ENCODE measurements around the gene NEBL.

Gene NEBL

DNA sequence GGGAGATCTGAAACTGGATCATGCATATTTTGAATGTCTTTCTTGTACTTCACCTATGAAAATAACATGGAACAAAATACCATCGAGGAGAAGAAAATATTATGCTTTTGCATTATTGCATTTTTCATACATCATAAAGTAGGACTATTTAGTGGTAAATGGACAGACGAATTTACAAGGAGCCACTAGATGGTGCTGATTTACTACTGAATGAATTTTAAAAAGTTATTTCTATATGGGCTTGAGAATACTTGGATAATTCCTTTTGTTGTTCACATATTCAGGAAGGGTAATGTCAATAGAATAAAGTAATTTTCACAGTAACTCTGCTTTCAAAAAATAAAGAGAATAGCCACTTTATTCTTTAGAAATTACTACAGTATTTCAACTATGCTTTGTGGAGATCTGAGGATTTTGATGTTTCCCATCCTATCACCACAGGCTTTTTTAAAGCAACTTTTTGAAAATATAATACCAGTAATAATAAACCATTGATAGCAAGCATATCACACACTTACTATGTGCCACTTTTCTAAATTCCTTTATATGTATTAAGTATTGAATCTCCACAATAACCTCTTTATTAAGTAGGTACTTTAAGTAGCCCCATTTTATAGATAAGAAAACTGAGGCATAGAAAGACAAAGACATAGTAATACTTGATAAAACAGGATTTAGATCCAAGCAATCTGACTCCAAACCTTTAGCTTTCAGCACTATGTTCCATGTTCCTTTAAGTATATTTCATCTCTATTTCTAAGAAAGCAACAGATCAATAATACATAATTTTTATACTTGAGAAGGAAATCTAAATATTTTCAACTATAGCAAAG is 38.6 kb downstream of the NEBL start:
- no peak for DNase-seq (ENCODE audit: low read depth in 2 of 2)

DNA sequence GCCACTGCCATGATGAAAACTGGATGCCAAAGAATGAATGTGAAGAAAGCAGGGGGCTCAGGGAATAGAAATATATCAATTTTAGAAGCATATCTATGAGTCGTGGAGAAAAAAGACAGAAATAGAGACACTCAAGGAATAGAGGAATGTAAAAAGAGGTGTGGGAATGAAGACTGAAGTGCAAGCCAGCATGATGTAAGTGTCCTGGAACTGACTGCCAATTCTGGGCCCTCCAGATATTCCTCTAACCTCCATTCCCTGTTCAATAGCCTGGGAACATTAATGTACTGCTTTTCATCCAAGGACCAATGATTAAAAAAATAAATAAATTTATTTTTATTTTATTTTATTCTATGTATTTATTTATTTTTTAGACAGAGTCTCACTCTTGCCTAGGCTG is 40.6 kb downstream of the NEBL start:
- DNase-seq (ENCODE audit: low read depth in 2 of 2), result no peak

DNA sequence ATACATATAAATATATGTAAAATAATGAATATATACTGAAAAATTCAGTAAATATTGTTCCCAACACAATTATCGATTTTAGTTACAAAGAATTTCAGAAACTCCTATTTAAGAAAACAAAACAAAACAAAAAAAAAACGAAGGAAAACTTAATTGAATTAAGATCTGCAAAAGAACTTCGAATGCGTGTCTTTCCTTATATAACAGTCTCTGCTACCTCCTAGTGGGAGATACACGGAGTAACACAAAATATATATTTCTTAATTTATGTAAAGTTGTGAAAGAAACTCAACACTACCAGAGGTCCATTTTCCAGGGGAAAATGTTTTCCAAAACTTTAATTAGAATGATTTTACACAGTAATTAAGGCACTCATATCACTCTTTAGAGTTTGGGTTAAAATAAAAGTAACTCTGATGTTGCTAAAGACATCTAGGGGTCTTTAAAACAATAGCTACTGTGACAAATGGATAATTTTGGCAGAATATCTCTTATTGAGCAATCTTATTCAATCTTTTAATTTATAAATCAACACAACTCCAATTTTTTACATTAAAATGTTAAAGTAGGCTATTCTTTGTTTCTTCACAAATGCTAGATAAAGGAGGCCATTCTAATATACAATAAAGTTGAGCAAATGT is 41.6 kb downstream of the NEBL start:
- DNase-seq (ENCODE audit: low read depth in 2 of 2), result no peak

DNA sequence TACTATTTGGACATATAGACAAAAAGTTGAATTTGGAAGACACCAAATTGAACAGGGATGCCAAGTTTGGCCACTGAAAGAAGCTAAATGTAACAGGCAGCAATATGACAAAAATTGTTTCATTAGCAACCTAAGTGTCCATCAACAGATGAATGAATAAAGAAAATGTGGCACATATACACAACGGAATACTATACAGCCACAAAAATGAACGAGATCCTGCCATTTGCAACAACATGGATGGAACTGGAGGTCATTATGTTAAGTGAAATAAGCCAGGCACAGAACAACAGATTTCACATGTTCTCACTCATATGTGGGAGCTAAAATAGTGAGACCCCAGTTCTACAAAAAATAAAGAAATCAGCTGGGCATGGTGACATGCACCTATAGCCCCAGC is 43.8 kb downstream of the NEBL start:
- no peak for DNase-seq (ENCODE audit: low read depth in 2 of 2)

DNA sequence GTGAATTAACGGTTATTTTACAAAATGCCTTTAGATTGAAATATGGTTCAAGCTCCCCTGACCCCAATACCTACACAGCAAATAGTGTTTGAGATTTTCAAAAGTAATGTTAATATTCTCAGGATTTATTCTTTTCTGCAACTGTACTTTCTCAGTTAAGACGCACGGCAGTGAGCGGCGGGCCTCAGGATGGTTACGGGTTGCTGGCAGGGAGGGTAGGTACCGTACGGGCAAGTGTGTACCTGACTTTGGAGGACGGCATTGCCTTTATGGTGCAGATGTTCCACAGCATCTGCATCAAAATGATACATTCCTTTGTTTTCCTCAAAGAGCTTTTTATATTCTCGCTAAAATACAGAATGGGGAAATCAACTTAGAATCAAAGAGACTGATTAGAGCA is 44.8 kb downstream of the NEBL start:
- no peak for DNase-seq (ENCODE audit: low read depth in 2 of 2)

DNA sequence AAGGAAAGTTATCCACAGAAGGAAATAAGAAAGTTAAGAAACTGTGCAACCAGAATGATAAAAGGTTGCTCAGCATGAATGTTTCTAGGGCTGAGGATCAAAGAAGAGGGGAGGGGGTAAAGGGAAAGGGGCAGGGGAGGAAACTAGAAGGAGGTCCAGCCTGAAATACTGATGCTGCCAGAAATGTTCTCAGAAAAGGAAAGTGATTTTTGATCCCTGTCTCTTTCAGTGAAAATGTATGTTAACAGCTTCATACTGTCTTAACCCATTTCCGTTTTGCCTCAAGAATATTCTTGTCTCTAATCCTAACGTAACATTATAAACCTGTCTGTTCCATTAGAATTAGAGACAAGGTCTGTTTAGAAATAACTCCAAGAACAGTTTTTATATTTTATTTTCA is 49.6 kb downstream of the NEBL start:
- DNase-seq (ENCODE audit: low read depth in 2 of 2), result no peak

DNA sequence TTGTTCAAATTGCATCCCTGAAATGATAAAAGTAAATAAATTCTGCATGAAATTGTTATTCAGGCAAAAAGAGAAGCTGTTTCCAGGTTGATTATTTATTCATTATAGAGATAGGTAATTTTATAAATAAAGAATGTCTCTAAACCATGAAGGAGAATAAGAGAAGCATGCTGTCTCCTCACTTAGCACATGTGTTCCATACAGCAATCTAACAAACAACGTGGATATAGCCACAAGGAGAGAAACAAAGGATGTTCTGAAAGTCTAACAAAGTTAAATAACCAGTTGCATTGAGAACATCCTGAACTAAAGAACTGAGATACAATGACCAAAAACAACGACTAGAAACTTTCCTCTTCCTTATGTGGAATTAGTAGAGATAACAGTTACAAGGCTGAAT is 50.8 kb downstream of the NEBL start:
- DNase-seq (ENCODE audit: low read depth in 2 of 2), result no peak

DNA sequence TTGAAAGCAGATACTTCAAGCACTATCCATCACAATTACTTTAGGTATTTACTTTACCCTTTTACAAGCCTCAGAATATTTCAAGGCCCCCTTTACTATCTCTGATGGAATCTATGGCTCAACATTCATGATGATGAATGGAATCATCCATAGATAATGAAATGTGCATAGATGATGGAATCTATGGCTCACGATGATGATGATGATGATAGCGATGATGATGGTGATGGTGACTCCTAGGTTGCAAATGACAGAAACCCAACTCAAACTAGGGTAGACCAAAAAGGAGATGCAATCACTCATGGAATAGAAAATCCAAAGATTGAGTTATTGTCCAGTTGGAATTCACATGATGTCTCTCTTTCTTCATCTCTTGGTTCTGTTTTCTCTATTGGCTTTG is 55.7 kb downstream of the NEBL start:
- DNase-seq (ENCODE audit: low read depth in 2 of 2), result no peak

DNA sequence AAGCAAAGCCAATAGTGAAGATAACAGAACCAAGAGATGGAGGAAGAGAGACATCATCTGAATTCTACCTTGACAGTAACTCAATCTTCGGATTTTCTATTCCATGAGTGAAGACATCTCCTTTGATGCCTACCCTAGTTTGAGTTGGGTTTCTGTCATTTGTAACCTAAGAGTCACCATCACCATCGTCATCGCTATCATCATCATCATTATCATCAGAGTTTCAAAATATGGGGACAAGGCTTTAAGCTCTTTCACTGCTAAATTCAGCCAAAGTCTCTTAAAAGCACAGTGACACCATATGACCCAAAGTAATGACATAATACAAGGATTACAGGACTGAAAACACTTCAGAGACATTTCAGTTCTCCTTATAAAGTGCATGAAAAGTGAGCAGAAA is 57.2 kb downstream of the NEBL start:
- no peak for DNase-seq (ENCODE audit: low read depth in 2 of 2)

DNA sequence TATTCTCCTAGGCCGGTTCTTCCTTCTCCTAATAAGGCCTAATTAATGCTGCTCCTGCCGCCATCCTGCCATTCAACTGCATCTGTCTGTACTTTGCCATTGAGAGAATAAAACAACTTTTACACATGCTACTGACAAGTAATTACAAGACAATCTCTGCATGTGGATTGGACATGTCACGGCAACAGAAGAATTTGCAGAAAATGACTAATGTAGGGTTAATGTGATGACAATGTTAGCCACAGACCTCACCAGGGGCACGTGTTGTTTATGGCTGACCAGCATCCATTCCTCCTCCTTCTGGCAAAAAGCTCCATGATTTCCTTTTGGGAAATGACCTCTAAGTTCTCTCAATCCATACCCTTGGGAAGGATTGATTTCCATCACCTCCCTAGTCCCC is 58.0 kb downstream of the NEBL start:
- DNase-seq (ENCODE audit: low read depth in 2 of 2), result no peak

DNA sequence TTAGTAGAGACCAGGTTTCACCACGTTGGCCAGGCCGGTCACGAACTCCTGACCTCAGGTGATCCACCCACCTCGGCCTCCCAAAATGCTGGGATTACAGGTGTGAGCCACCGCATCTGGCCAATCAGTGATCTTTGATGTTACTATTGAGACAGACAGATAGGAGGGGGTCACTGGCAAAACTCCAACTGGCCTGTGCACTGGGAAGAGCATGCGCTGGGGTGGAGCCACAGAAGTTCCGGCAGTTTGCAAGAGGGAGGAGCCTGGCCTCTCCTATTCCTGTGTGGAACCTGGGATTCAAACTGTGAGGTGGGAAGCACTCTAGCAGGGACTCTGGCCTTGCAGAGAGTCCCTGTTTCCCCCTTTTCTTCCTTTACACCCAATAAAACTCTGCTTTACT is 60.7 kb downstream of the NEBL start:
- no peak for DNase-seq (ENCODE audit: low read depth in 2 of 2)

DNA sequence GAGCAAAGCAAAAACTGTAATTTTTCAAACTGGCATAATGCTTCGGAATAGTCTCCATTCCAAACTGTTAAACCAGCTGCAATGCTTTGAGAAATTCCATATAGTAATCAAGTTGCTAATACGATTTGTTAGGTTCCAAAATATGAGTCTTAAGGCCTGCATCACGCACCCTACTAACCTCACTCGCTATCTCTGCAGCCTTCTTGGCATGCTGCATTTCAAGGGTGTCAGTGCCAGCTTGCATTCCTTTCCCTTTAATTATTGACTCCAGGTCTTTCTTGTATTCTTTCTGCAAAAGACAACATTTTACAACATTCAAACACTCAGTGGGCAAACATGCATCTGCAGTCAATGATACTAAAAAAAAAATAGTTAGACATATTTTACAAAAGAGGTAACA is 61.8 kb downstream of the NEBL start:
- DNase-seq (ENCODE audit: low read depth in 2 of 2), result no peak

DNA sequence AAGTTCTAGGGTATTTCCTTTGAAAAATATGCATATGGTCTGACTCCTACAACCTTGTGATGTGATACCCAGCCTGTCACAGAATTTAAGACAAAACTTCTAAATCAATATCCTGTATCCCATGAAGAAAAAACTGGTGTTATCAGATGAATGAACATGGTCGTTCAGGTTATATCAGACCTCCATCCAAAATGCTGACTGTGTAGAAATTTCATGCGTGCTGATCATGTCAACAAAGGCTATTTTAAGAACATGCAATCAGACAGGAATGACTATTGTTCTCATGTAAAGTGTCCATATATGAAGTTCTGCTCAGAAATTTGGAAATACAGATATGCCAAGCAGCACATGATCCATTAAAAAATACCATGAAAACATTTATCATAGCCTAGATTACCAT is 62.3 kb downstream of the NEBL start:
- DNase-seq (ENCODE audit: low read depth in 2 of 2), result no peak

DNA sequence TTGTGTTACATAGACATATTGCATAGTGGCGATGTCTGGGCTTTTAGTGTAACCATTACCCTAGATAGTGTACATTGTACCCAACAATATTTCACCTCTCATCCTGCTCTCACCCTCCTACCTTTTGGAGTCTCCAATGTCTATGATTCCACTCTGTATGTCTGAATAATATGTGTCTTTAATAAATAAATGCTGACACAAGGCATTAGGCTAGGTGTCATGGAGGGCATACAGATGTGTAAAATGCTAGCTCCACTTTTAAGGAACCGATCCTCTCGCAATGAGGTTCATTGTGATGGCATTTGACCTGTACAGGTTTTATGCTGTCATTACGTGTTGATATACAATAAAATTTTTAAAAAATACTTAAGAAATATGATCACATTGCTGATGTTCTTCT is 74.3 kb downstream of the NEBL start:
- DNase-seq (ENCODE audit: low read depth in 2 of 2), result no peak

DNA sequence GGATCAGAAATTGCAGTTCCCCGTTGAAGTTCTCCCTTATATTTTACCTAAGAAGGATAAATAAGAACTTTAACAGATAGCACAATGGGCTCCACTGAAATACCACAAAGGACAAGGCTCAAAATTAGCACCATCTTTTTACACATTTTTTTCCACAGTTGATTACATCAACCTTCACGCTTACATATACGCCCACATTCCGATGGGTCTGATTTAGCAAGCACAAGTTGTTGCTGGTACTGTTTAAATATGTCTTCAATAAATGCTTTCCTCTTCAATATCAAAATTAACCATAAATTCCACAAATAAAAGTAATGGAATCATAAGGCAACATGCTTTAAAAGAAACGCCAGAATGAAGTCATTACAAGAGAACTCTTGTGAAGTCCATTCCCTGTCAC is 79.5 kb downstream of the NEBL start:
- DNase-seq (ENCODE audit: low read depth in 2 of 2), result no peak

DNA sequence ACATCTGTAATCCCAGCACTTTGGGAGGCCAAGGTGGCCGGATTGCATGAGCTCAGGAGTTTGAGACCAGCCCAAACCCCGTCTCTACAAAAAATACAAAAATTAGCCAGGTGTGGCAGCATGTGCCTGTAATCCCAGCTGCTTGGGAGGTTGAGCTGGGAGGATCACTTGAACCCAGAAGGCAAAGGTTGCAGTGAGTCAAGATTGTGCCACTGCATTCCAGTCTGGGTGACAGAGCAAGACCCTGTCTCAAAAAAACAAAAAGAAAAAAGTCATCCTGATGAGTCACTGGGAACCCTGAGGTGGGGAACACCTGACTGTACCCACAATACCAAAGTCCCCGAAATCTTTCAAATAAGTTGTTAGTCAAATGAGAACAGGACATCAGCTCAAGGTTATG is 80.0 kb downstream of the NEBL start:
- DNase-seq (ENCODE audit: low read depth in 2 of 2), result no peak

DNA sequence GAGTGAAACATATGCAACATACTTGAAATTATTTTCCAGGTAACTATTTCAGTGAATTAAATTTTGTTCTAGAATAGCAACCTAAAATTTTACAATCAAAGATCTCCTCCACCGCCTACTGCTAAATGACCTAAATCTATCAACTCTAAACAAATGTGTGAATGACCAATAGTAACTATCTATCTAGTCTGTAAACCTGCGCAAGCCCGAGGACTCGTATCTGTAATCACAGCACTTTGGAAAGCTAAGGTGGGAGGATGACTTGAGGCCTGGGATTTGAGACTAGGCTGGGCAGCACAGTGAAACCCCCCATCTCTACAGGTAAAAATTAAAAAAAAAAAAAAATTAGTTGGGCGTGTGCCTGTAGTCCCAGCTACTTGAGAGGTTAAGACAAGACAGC is 83.0 kb downstream of the NEBL start:
- no peak for DNase-seq (ENCODE audit: low read depth in 2 of 2)

DNA sequence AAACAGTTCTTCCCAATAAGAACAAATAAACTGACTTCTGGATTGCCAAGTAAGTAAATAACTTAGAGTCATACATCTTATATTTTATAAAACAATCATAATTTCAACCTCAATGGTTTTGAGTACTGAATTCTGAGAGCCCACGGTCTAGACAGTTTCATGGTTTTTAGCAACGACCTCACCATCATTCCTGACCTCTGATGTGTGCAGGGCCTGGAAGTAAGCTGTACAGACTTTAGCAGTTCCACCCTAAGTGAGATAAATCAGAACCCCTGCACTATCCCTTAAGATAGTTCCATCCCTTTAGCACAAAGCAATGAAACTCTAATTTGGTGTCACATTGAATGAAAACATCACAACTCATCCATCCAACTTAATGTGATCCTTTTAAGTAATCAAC is 86.0 kb downstream of the NEBL start:
- DNase-seq (ENCODE audit: low read depth in 2 of 2), result no peak

DNA sequence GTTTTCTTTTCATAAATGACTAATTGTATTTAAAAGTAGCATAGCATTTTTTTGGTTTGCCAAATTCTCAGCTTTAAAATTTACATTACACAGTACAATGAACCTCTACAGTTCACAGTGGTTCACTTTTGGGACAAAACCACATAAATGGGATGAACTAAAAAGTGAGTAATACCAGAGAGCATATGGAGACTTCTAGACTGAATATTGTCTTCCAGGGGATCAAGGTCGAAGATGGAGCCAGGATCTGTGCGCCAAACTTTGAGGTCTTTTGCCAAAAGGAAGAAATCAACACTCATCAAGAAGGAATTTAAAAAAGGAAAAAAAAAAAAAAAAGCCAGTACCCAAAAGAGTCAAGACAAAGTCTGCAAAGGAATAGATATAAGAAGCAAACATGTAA is 87.5 kb downstream of the NEBL start:
- no peak for DNase-seq (ENCODE audit: low read depth in 2 of 2)

DNA sequence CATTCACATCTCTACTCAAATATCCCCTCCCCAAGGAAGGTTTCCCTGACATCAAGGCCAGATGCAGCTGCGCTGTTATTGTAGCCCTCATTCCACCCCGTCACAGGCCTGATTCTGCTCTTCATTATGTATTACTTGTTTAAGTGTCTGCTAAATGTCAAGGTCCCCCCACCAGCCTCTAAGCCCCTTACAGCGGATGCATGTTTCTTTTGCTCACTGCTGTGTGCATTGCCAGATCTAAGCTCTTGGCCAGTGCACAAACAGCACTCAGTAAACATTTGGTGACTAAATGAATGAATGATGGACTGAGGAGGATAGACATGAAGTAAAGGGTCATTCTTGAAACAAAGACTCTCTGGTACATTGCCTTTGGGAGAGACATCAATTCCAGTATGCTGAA is 90.6 kb downstream of the NEBL start:
- DNase-seq (ENCODE audit: low read depth in 2 of 2), result no peak

DNA sequence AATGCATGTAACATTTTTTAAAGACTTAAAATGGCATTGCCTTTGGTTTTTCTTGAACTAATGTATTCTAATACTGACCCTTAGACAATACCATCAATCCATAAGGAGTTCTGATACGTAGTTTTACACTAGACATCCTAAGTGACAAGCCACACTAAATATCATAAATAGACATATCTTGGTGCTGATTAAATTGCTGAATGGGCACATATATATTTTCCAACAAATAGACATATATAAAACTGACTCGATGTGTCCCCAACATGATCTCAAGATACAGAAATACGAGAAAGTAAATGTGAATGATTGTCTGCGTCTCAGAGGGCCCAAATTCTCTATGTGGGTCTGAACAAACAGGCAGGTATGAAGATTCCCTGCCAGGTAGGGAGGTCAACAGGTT is 99.8 kb downstream of the NEBL start:
- DNase-seq (ENCODE audit: low read depth in 2 of 2), result no peak

DNA sequence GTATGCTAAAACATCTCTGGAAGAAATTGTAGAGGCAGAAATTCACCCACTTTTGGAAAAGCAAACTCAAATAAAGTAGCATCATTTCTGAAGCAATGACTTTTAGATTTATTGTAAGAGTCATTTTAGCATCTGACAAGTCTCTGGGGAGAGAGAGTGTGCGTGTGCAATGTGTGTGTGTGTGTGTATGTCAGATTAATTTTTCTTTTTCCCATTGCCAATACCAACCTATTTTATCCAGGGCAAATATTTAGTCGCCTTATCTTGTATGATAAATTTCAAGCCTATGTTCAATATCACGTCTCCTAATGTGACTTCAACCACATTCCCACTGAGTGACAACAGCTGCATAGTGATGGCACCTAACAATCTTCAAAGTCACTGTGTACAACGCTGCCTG is 101.7 kb downstream of the NEBL start:
- DNase-seq (ENCODE audit: low read depth in 2 of 2), result no peak

DNA sequence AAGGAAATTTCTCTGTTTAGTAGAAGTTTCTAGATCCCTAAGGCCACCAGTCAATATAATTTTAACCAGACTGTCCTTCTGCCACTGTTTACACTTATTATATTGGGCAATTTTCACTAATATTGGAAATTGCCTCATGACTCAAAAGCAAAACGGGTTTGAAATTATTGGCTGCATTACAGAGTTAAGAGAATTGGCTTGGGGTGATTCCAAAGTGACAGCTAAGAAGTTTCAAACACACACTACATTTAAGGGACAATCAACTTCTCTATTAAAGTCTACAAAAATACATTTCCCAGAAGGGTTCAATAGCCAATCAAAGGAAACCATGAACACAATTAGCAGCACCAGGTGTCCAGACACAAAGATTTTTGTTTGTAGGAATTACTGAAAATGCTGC is 111.9 kb downstream of the NEBL start:
- DNase-seq (ENCODE audit: low read depth in 2 of 2), result no peak

Measured in stimulated activated CD4-positive, alpha-beta T cell treated with anti-CD3 and anti-CD28 coated beads, Interleukin-1b, Interleukin-23, amount 100 ng/mL, for 4 hours (primary cell).